Fibroblast of peridontal ligament (primary cell): ENCODE measurements around the gene SMCO4.
"Not testable (repeated sequence)": the region's sequence is repeated elsewhere in the genome, so short reads cannot be mapped to it uniquely, and the experiment has no call there.

Experiments
- DNase-seq: peaks from one replicate; pipeline ENCODE4 v3.0.0-alpha.2; 2010; ENCODE audit errors: extremely low read depth

The SMCO4 gene

DNA sequence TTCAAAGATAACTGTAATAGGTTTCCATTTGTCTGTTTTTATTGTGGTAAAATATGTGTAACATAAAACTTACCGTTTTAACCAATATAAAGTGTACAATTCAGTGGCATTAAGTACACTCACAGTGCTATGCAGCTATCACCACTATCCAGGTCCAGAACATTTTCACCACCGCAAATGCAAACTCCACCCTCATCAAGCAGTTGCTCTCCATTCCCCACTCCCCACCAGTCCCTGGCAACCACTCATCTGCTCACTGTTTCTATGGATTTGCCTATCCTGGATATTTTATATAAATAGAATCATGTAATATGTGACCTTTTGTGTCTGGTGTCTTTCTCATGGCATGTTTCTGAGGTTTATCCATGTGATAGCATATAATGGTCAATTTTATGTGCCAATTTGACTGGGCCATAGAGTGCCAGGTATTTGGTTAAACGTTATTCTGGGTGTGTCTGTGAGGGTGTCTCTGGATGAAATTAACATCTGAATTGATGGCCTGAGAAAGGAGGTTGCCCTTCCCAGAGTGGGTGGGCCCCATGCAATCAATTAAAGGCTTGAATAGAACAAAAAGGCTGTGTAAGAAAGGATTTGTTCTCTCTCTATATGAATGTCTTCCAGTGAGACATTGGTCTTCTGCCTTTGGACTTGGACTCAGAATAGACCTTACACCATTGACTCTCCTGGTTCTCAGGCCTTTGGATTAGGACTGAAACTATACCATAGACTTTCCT is 17.2 kb upstream of the SMCO4 start:
- no peak for DNase-seq

DNA sequence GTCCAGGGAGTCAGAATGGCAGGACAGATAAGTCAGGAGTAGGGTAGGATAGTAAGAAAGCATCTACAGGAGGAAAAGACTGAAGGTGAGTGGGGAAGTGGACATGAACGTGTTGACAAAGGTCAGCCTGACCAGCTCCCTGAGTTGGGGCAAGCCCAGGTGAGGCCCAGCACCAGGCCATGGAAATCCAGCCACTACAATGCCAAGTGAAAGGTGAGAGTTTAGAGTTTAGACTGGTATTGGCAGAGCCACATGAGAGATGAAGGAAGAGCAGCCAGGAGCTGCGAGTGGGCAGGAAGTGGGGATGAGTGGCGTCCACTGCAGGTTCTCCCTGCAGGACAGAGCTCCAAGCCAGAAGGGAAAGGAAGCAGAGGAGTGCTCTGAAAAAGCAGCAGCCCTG is 16.5 kb upstream of the SMCO4 start:
- no peak for DNase-seq

GRCh38 chr11:93552874-93553273 is 9.7 kb upstream of the SMCO4 start:
- no peak for DNase-seq

- DNase-seq = no peak
Measured at GRCh38 chr11:93549976-93550375, 6.8 kb upstream of the SMCO4 start.

- no peak for DNase-seq
Measured at GRCh38 chr11:93548679-93549319, 5.6 kb upstream of the SMCO4 start.

- no peak for DNase-seq
Measured at GRCh38 chr11:93547773-93548172, 4.6 kb upstream of the SMCO4 start.

- DNase-seq = no peak
Measured at GRCh38 chr11:93547028-93547427, 3.8 kb upstream of the SMCO4 start.

- no peak for DNase-seq
Measured at GRCh38 chr11:93545566-93545965, 2.4 kb upstream of the SMCO4 start.

- DNase-seq = no peak
Measured at GRCh38 chr11:93542811-93543229, 371 bp downstream of the SMCO4 start.

- peak; percentile 49 for DNase-seq
Measured at GRCh38 chr11:93541884-93542810, 1.0 kb downstream of the SMCO4 start.

DNA sequence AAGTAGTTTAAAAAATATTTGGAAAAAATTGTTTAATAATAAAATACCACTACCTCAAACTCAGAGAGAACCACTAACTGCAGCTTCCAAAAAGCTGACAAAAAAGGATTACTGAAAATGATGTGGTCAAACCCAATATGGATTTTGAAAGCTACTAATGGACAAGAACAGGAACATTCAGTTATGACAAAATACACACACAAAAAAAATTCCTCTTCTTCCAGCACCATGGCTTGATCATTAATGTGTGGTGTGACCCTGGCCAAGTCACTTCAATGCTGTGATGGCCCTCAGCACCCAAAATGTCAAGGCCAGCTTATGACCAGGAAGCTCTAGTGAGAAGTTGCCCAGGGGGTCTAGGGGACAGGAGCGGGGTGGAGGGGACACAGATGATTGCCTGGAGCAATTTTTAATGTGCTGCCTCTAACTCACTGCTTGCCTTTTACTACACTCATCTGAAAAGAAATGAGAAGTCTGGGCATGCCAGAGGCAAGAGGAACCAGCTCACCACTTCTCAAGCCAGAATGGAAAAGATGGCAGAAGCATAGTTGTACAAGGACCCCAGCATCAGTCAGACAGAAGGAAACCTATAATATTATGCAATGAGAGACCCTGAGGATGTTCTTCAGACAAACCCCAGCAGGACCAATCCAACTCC is 2.2 kb downstream of the SMCO4 start:
- DNase-seq = no peak

DNA sequence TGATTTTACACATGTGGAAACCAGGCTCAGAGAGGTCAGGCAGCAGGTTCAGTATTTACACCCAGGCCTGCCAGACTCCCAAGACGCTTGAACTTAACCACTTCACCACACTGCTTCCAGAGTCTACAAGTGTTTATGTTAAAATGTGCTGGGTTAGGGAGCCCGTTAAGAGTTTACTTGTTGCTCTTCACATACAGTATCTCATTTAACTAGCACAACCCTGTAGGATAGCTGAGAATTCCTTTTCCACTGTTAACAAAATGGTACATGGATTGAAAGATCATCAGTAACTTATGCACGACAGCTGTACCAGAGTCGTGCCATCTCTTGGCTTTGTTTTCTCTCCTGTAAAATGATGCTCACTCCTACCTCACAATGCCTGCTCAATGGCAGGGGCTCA is 2.9 kb downstream of the SMCO4 start:
- no peak for DNase-seq

GRCh38 chr11:93537767-93538261 is 5.4 kb downstream of the SMCO4 start:
- no peak for DNase-seq

- no peak for DNase-seq
Measured at GRCh38 chr11:93537049-93537448, 6.1 kb downstream of the SMCO4 start.

DNA sequence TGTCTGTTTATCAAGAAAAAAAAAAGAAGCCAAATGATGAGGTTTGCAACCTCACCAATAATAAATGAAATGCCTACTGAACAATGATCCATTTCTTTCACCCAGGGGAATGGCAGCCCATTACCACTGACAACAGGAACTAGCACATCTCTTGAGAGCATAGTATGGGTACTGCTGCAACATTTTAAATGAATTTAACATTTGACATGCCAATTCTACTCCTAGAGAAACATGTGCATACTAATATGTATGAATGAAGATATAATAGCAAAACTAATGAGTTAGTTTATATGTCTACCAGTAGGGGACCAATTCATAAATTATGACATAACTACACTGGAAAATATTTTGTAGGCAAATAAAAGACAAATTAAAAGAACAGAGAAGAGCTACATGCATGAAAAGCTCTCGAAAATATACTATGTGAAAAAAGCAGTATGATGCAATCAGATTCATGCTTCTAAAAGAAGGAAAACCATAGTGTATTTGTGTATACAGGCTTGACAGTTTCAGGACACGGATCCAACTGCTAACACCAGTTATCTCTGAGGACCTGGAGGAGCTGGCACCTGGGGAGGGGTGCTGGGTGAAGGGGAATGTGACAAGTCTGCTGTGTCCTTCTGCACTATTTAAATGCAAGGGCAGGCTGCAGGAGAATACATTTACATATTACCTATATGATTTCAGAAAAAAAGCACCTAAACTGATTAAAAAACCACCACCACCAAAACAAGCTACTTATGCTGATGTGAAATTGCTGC is 6.9 kb downstream of the SMCO4 start:
- no peak for DNase-seq

DNA sequence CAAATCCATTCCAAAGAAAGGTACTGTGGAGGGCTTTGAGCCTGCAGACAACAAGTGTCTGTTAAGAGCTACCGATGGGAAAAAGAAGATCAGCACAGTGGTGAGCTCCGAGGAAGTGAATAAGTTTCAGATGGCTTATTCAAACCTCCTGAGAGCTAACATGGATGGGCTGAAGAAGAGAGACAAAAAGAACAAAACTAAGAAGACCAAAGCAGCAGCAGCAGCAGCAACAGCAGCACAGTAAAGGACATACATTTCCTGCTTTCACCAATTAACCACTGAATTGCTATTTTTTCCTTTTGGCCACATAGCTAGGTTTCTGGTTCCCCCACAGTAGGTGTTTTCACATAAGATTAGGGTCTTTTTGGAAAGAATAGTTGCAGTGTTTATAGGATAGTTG is 7.6 kb downstream of the SMCO4 start:
- not testable (repeated sequence) for DNase-seq

DNA sequence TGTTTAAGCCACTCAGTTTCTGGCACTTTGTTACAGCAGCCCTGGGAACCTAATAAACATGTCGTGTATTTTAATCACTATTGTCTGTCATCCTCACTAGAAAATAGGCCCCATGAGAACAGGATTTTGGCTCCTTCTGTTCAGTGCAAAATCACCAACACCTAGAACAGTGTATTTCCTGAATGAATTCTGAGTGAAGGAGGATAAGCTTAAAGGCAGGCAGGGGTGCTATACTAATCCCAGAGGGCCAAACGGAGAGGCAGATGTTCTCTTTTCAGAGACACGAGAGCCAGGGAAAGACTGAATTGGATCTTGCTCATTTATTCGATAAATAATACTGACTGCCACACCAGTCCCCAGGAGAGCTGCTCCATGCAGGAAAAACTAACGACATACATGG is 10.4 kb downstream of the SMCO4 start:
- no peak for DNase-seq

- no peak for DNase-seq
Measured at GRCh38 chr11:93532281-93532789, 10.9 kb downstream of the SMCO4 start.

DNA sequence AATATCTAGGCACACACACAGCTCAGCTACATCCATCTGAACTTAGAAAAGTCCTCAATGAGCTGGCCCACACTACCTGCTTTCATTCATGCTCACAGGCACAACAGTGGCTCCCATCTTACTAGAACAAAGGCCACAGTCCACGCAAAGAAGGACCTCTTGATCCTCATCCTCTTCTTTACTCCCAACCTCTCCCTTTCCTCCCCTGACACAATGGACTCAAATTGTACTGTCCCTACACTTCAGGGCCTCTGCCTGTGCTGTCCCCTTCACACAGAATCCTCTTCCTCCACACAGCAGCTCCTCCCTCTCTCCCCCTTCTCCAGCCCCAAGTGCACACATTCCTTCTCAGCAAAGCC is 12.7 kb downstream of the SMCO4 start:
- DNase-seq = no peak

DNA sequence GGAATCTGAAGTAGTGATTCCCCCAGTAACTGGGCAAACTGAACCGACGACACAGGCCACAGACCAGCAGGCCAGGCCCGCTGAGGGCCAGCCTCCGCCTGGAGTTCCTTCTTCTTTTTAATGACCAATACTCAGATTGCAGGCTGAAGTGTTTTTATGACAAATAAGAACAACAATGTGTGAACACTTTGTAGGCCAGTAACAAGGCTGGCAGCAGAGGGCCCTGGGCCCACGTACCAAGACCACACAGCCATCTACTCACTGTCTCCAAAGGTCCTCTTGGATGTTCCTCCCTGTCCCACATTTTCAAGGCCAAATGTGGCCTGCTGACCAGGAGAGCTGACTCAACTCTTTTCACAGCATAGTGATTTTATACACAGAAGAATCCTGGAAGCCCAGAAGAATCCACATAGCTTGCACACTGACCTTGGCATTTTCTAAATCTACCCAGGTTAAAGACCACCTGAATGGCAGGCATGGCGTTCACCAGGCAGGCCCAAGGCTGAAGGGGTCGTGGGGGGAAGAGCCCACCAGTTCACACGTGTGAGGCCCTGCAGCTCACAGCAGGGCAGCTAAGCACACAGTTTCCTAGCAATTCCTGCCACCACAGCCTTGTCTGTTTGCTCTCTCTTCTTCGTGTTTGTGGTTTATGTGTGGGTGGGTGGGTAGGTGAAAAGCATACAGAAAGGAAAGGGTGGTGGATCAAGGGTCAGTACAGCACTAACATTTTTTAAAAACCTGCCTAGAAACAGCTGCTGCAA is 13.3 kb downstream of the SMCO4 start:
- DNase-seq = peak; percentile 25
